Measurements from ENCODE around the gene EME2.

Gene EME2

GRCh38 chr16:1810536-1810935 is 37.9 kb downstream of the EME2 start:
- TF ChIP-seq, protein P1, sequence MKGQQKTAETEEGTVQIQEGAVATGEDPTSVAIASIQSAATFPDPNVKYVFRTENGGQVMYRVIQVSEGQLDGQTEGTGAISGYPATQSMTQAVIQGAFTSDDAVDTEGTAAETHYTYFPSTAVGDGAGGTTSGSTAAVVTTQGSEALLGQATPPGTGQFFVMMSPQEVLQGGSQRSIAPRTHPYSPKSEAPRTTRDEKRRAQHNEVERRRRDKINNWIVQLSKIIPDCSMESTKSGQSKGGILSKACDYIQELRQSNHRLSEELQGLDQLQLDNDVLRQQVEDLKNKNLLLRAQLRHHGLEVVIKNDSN (IDR thresholded peaks at IDR 0.05): no peak
- TF ChIP-seq ZBTB7A (IDR thresholded peaks at IDR 0.05; ENCODE audit: low read depth) (no peak), TCF12 (IDR thresholded peaks at IDR 0.05; ENCODE audit: low read depth) (no peak), TEAD4 (IDR thresholded peaks at IDR 0.05) (no peak), RAD21 (IDR thresholded peaks at IDR 0.05; ENCODE audit: low read depth) (no peak), NFIC (IDR thresholded peaks at IDR 0.05) (no peak), MAX (IDR thresholded peaks at IDR 0.05) (no peak), EGR1 (IDR thresholded peaks at IDR 0.05) (no peak), CEBPB (IDR thresholded peaks at IDR 0.05) (no peak), YY1 (IDR thresholded peaks at IDR 0.05; ENCODE audit: low read depth) (no peak), REST (IDR thresholded peaks at IDR 0.05; ENCODE audit: low read depth) (no peak), FOXM1 (IDR thresholded peaks at IDR 0.05; ENCODE audit: borderline replicate concordance, low read depth) (no peak), EP300 (IDR thresholded peaks at IDR 0.05; ENCODE audit: borderline replicate concordance) (no peak), CREB1 (IDR thresholded peaks at IDR 0.05; ENCODE audit: low read depth) (no peak)

- TF ChIP-seq TCF12 (IDR thresholded peaks at IDR 0.05; ENCODE audit: low read depth) (0 out of 2 replicates have a peak, but pooled peaks have one; percentile 47), MAX (IDR thresholded peaks at IDR 0.05) (peak; percentile 93), TEAD4 (IDR thresholded peaks at IDR 0.05) (peak; percentile 39; the same call in 1 of the 2 replicates), EP300 (IDR thresholded peaks at IDR 0.05; ENCODE audit: borderline replicate concordance) (no peak), YY1 (IDR thresholded peaks at IDR 0.05; ENCODE audit: low read depth) (peak; percentile 36; the same call in 1 of the 2 replicates), FOXM1 (IDR thresholded peaks at IDR 0.05; ENCODE audit: borderline replicate concordance, low read depth) (no peak), EGR1 (IDR thresholded peaks at IDR 0.05) (peak; percentile 98), RAD21 (IDR thresholded peaks at IDR 0.05; ENCODE audit: low read depth) (peak; percentile 78), NFIC (IDR thresholded peaks at IDR 0.05) (peak; percentile 45), REST (IDR thresholded peaks at IDR 0.05; ENCODE audit: low read depth) (no peak), TAF1 (IDR thresholded peaks at IDR 0.05; ENCODE audit: low read depth) (no peak), CEBPB (IDR thresholded peaks at IDR 0.05) (no peak), CREB1 (IDR thresholded peaks at IDR 0.05; ENCODE audit: low read depth) (no peak), ZBTB7A (IDR thresholded peaks at IDR 0.05; ENCODE audit: low read depth) (no peak)
- TF ChIP-seq, protein P1 (IDR thresholded peaks at IDR 0.05): peak; percentile 41; the same call in 1 of the 2 replicates
Measured at GRCh38 chr16:1812732-1813163, 40.1 kb downstream of the EME2 start.

DNA sequence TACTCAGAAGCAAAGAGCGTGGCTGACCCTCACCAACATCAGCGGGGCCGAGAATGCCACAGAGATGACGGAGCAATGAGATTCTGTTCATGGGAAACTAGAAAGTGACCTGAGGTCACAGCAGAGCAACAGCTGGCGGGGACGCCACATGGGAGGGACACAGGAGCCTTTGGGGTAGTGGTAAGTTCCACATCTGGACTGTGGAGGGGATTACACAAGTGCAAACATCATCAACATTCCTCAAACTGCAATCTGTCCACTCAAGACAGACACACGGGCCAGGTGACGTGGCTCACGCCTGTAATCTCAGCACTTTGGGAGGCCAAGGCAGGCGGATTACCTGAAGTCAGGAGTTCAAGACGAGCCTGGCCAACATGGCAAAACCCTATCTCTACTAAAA is 42.9 kb downstream of the EME2 start:
- no peak for TF ChIP-seq TCF12 (IDR thresholded peaks at IDR 0.05; ENCODE audit: low read depth)
- TF ChIP-seq TAF1 (IDR thresholded peaks at IDR 0.05; ENCODE audit: low read depth): no peak
- TF ChIP-seq EP300 (IDR thresholded peaks at IDR 0.05; ENCODE audit: borderline replicate concordance): no peak

DNA sequence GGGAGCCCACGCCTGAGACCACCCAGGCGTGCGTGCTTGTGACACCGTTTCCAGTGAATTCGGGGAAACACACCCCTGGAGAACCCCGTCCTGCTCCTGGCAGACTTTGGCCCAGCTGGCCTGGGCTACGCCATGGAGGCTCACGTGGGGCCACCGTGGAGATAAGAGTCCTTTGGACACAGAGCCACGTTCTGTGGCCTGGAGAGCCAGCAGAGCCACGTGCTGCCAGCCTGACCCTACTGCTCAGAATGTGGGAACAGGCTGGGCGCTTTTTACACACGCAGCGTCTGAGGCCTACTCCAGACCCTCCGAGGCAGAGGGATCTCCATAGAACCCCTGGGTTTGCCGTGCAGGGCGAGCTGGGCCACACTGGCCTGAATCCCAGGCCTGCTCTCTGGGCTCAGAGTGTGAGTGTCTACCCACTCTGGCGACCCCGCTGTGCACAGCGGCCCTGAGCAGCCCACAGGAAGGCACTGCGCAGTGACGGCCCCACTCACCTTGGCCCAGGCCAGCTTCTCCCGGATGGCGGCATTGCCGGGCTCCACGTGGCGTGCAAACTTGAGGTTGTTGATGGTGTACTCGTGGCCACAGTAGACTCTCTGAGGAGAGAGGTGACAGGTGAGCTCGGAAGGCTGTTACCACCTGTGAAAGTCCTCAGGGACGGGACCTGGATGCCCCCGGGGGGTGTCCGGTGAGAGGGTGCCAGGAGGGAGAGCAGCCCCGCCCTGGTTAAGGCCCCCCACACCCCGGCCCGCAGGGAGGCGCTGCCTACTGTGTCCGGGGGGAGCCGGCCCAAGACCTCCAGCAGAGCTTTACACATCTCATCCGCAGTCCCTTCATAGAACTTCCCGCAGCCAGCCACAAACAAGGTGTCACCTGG is 44.0 kb downstream of the EME2 start:
- TF ChIP-seq, protein P1 (IDR thresholded peaks at IDR 0.05): no peak
- no peak for TF ChIP-seq TAF1 (IDR thresholded peaks at IDR 0.05; ENCODE audit: low read depth)
- TF ChIP-seq ZBTB7A (IDR thresholded peaks at IDR 0.05; ENCODE audit: low read depth): no peak
- no peak for TF ChIP-seq RAD21 (IDR thresholded peaks at IDR 0.05; ENCODE audit: low read depth)
- TF ChIP-seq MAX (IDR thresholded peaks at IDR 0.05): no peak
- no peak for TF ChIP-seq TEAD4 (IDR thresholded peaks at IDR 0.05)
- no peak for TF ChIP-seq NFIC (IDR thresholded peaks at IDR 0.05)
- no peak for TF ChIP-seq TCF12 (IDR thresholded peaks at IDR 0.05; ENCODE audit: low read depth)
- TF ChIP-seq EGR1 (IDR thresholded peaks at IDR 0.05): no peak
- no peak for TF ChIP-seq FOXM1 (IDR thresholded peaks at IDR 0.05; ENCODE audit: borderline replicate concordance, low read depth)
- TF ChIP-seq EP300 (IDR thresholded peaks at IDR 0.05; ENCODE audit: borderline replicate concordance): no peak
- TF ChIP-seq CEBPB (IDR thresholded peaks at IDR 0.05): no peak
- TF ChIP-seq REST (IDR thresholded peaks at IDR 0.05; ENCODE audit: low read depth): no peak

Measured in Ishikawa (cell line).